Suprapubic skin (tissue), 4 donors: Measurements from ENCODE around the gene TNFAIP8L2. TPM values are rescaled to one million over a fixed set of nuclear protein-coding genes. Genes with fewer than 3 reads are reported as not detected.
A peak's percentile ranks its signal among the peaks of the same experiment; 100 is the strongest.
"Not testable (repeated sequence)": the region's sequence is repeated elsewhere in the genome, so short reads cannot be mapped to it uniquely, and the experiment has no call there.

Experiments
- DNase-seq, 2 donors: peaks; one replicate each; pipeline ENCODE4 v3.0.0-alpha.2; 2019; ENCODE audit warnings: low spot score in 2 of 2
- H3K27ac ChIP-seq: fragments of 200-600 bp; sonication (generic); one replicate; pipeline ENCODE4 v1.5.1; 2019
- H3K27me3 ChIP-seq: fragments of 200-600 bp; sonication (generic); one replicate; pipeline ENCODE4 v1.5.1; 2019
- H3K36me3 ChIP-seq: fragments of 200-600 bp; sonication (generic); one replicate; pipeline ENCODE4 v1.5.1; 2019
- H3K4me1 ChIP-seq: fragments of 200-600 bp; sonication (generic); one replicate; pipeline ENCODE4 v1.5.1; 2019
- H3K4me3 ChIP-seq: fragments of 200-600 bp; sonication (generic); one replicate; pipeline ENCODE4 v1.5.1; 2019; ENCODE audit warnings: mild to moderate bottlenecking
- H3K9me3 ChIP-seq: fragments of 200-600 bp; sonication (generic); one replicate; pipeline ENCODE4 v1.5.1; 2019
- CTCF ChIP-seq, 2 donors: fragments of 200-600 bp in 1 of 2; fragments of 450-650 bp in 1 of 2; sonication (generic) in 1 of 2; IDR thresholded peaks; one replicate each; pipeline ENCODE4 v1.5.1; 2016 to 2019; ENCODE audit warnings: antibody characterized with exemption in 2 of 2, mild to moderate bottlenecking in 1 of 2, moderate library complexity in 1 of 2
- EP300 ChIP-seq: sonication (generic); formaldehyde crosslinking; IDR thresholded peaks from one replicate; pipeline ENCODE4 v1.6.1; 2017; ENCODE audit warnings: antibody characterized with exemption
- POLR2A ChIP-seq, 2 donors: fragments of 450-650 bp; IDR thresholded peaks; one replicate each; pipeline ENCODE4 v1.6.1; 2017; ENCODE audit warnings: antibody characterized with exemption in 2 of 2, mild to moderate bottlenecking in 2 of 2, moderate library complexity in 2 of 2
- POLR2AphosphoS5 ChIP-seq, 3 donors: sonication (generic); formaldehyde crosslinking; IDR thresholded peaks; one replicate each; pipeline ENCODE4 v1.6.1; 2017; ENCODE audit warnings: antibody characterized with exemption in 3 of 3
- WGBS: methylation state at CpG from one replicate; pipeline ENCODE4 v1.1.5; 2018; 5-methylcytosine and 5-hydroxymethylcytosine counted together
- total RNA-seq, 4 donors: library from RNA; depleted of rRNA; stranded (reverse); fragments of >200 nt; gene quantifications; one replicate each; pipeline ENCODE4 v1.1.0, GENCODE V29; 2016

The TNFAIP8L2 gene
- total RNA-seq, 4 donors from 2014 or later: 1.0 to 2.5 (median 1.5) TPM

- 40% methylated on average over 6 of the region's 6 CpGs for WGBS
- Histone ChIP-seq H3K9me3 (no peaks in the 10 kb centered on the region), H3K36me3 (peaks cover 81% of the 10 kb centered on the region), H3K4me3 (no peak overlapping the region), H3K27me3 (no peaks in the 10 kb centered on the region), H3K4me1 (peaks cover 8% of the 10 kb centered on the region), H3K27ac (no peak overlapping the region)
- no peak for DNase-seq
- TF ChIP-seq POLR2AphosphoS5 (IDR thresholded peaks at IDR 0.05): no peak
These were observed 18.7 kb downstream of the TNFAIP8L2 start for GRCh38 chr1:151175041-151175741.

GRCh38 chr1:151175863-151176262 is 19.4 kb downstream of the TNFAIP8L2 start, which contains the start of gene TMOD4:
Gene TMOD4, minus strand, starts transcription at chr1:151175981. Its CDS starts 1,106 bp downstream, at chr1:151174875.
- Histone ChIP-seq H3K27ac (no peak within 1 kb of the TSS), H3K4me1 (peaks cover 8% of the 10 kb centered on the region), H3K9me3 (no peaks in the 10 kb centered on the region), H3K36me3 (peaks cover 81% of the 10 kb centered on the region), H3K27me3 (no peaks in the 10 kb centered on the region), H3K4me3 (no peak within 1 kb of the TSS)
- TF ChIP-seq POLR2AphosphoS5 (IDR thresholded peaks at IDR 0.05): no peak
- peak in 1 of 2 donors; percentile 45 for TF ChIP-seq CTCF (IDR thresholded peaks at IDR 0.05)
- WGBS: 47% methylated on average over 4 of the region's 4 CpGs
- no peak for DNase-seq

GRCh38 chr1:151176514-151177045 is 20.1 kb downstream of the TNFAIP8L2 start:
- DNase-seq: no peak
- H3K4me3 ChIP-seq: no peak overlapping the region
- no peaks in the 10 kb centered on the region for H3K27me3 ChIP-seq
- no peaks in the 10 kb centered on the region for H3K9me3 ChIP-seq
- TF ChIP-seq POLR2AphosphoS5 (IDR thresholded peaks at IDR 0.05): no peak
- no peak for TF ChIP-seq POLR2A (IDR thresholded peaks at IDR 0.05)
- TF ChIP-seq EP300: no peak
- TF ChIP-seq CTCF (IDR thresholded peaks at IDR 0.05): no peak
- H3K27ac ChIP-seq: no peak overlapping the region
- H3K36me3 ChIP-seq: peaks cover 84% of the 10 kb centered on the region
- WGBS: 92% methylated on average over 17 of the region's 17 CpGs
- H3K4me1 ChIP-seq: peaks cover 8% of the 10 kb centered on the region

- H3K27me3 ChIP-seq: no peaks in the 10 kb centered on the region
- 94% methylated on average over 10 of the region's 10 CpGs for WGBS
- no peak for DNase-seq
These were observed 27.8 kb downstream of the TNFAIP8L2 start for GRCh38 chr1:151184211-151184610.

GRCh38 chr1:151187205-151187604 is 30.8 kb downstream of the TNFAIP8L2 start:
- no peak overlapping the region for H3K27ac ChIP-seq
- peaks cover 24% of the 10 kb centered on the region for H3K4me1 ChIP-seq
- H3K4me3 ChIP-seq: no peak overlapping the region
- TF ChIP-seq POLR2A (IDR thresholded peaks at IDR 0.05): no peak
- H3K9me3 ChIP-seq: no peaks in the 10 kb centered on the region
- DNase-seq: no peak
- 72% methylated on average over 1 of the region's 1 CpG for WGBS
- no peaks in the 10 kb centered on the region for H3K27me3 ChIP-seq
- peaks cover 39% of the 10 kb centered on the region for H3K36me3 ChIP-seq

More at GRCh38 chr1:151184211-151184610, 27.8 kb downstream of the TNFAIP8L2 start:
- Histone ChIP-seq H3K36me3 (peaks cover 69% of the 10 kb centered on the region), H3K4me1 (peaks cover 14% of the 10 kb centered on the region), H3K4me3 (no peak overlapping the region), H3K9me3 (no peaks in the 10 kb centered on the region), H3K27ac (no peak overlapping the region)
- TF ChIP-seq POLR2AphosphoS5 (IDR thresholded peaks at IDR 0.05): no peak
- no peak for TF ChIP-seq EP300
- TF ChIP-seq POLR2A (IDR thresholded peaks at IDR 0.05): no peak
- TF ChIP-seq CTCF (IDR thresholded peaks at IDR 0.05): no peak

- not testable (repeated sequence) for H3K27me3 ChIP-seq, H3K9me3 ChIP-seq, H3K27ac ChIP-seq, DNase-seq
- H3K4me3 ChIP-seq: peak overlapping the region; percentile 81
- H3K4me1 ChIP-seq: peaks cover 24% of the 10 kb centered on the region
- peaks cover 24% of the 10 kb centered on the region for H3K36me3 ChIP-seq
- 81% methylated on average over 8 of the region's 8 CpGs for WGBS
These were observed 32.2 kb downstream of the TNFAIP8L2 start for GRCh38 chr1:151188667-151189066.
